Fibroblast of lung (primary cell): ENCODE measurements around the gene SLC6A19.

ENCODE experiments used
- CTCF ChIP-seq, 2 donors: IDR thresholded peaks in 1 of 2; conservative IDR thresholded peaks in 1 of 2; 1 replicate in 1 of 2; 2 replicates in 1 of 2; pipeline ENCODE4 v1.5.1; 2011 to 2012; ENCODE audit warnings: low read length in 2 of 2, control low read depth in 1 of 2, inconsistent platforms in 1 of 2, low read depth in 1 of 2, mild to moderate bottlenecking in 1 of 2
- EZH2 ChIP-seq: IDR thresholded peaks from 2 replicates; pipeline ENCODE4 v1.5.1; 2012; ENCODE audit warnings: low read length, control low read depth, mild to moderate bottlenecking; ENCODE audit errors: missing control alignments

- TF ChIP-seq CTCF (conservative IDR thresholded peaks at IDR 0.05 in 1 of 2, IDR thresholded peaks at IDR 0.05 in 1 of 2; ENCODE audit: low read depth in 1 of 2, low read length in 2 of 2): no peak
- no peak for TF ChIP-seq EZH2
Observed at GRCh38 chr5:1265026-1265425, 63.6 kb downstream of the SLC6A19 start.
